Prostate gland (tissue), 2 donors: ENCODE data around the gene CNN3. TPM values are rescaled to one million over a fixed set of nuclear protein-coding genes. Genes with fewer than 3 reads are reported as not detected.

Experiments used
- DNase-seq: peaks from one replicate; pipeline ENCODE4 v3.0.0-alpha.2; 2019; ENCODE audit warnings: low spot score
- H3K27ac ChIP-seq, 2 donors: fragments of 200-600 bp; sonication (generic); 2 replicates each; pipeline ENCODE4 v1.5.1; 2017 to 2019
- H3K27me3 ChIP-seq: fragments of 200-600 bp; sonication (generic); replicated peaks from 2 replicates; pipeline ENCODE4 v1.5.1; 2019; ENCODE audit not compliant: insufficient read depth
- H3K36me3 ChIP-seq, 2 donors: fragments of 200-600 bp; sonication (generic); 1 replicate in 1 of 2; 2 replicates in 1 of 2; pipeline versions ENCODE4 v1.5.1 to v1.8.1; 2017 to 2019
- H3K4me1 ChIP-seq: fragments of 200-600 bp; sonication (generic); replicated peaks from 2 replicates; pipeline ENCODE4 v1.5.1; 2019
- H3K4me3 ChIP-seq, 2 donors: fragments of 200-600 bp; sonication (generic); 2 replicates each; pipeline ENCODE4 v1.5.1; 2017 to 2019
- H3K9me3 ChIP-seq: fragments of 200-600 bp; sonication (generic); 2 replicates; pipeline ENCODE4 v1.5.1; 2017
- CTCF ChIP-seq, 4 experiments: fragments of 200-600 bp in 2 of 4; fragments of 450-650 bp in 2 of 4; sonication (generic) in 2 of 4; IDR thresholded peaks; 1 replicate in 3 of 4; 2 replicates in 1 of 4; pipeline ENCODE4 v1.5.1; 2016 to 2019; ENCODE audit warnings: antibody characterized with exemption in 4 of 4, mild to moderate bottlenecking in 2 of 4, moderate library complexity in 2 of 4
- POLR2A ChIP-seq: fragments of 450-650 bp; IDR thresholded peaks from one replicate; pipeline ENCODE4 v1.6.1; 2016; ENCODE audit warnings: antibody characterized with exemption, mild to moderate bottlenecking
- POLR2AphosphoS5 ChIP-seq: sonication (generic); formaldehyde crosslinking; IDR thresholded peaks from one replicate; pipeline ENCODE4 v1.6.1; 2017; ENCODE audit warnings: antibody characterized with exemption
- WGBS: methylation state at CpG from one replicate; pipeline ENCODE4 v1.1.5; 2018; 5-methylcytosine and 5-hydroxymethylcytosine counted together
- intact Hi-C: fragments of 100-400 bp; cut with DNase I; formaldehyde crosslinking; loops from one replicate; pipeline ENCODE4 v1.14.2; 2022
- total RNA-seq, 2 donors: library from RNA; depleted of rRNA; stranded (reverse); fragments of >200 nt; gene quantifications; one replicate each; pipeline ENCODE4 v1.1.0, GENCODE V29; 2016

The CNN3 gene
- total RNA-seq, 2 donors from 2014 or later: 136 to 180 TPM

DNA sequence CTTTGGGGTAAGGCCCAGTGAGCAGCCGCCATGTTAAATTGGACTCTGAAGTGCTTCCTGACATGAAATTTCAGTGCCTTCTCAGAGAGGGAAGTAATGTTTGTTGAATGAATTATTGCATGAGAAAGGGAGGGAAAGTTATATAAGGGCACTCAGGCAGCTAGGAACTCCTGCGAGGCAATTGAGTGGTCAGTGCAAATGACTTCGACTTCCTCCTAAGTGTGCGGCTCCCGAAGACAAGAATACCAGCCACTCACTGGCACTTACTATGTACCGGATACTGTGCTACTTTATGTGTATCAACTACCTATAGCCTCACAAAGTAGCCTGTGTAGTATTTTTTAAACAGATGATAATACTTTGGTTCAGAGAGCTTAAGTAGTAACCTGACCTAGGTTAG, 52.5 kb downstream of the CNN3 start:
- H3K27me3 ChIP-seq: no peaks in the 10 kb centered on the region
- peak overlapping the region; percentile 68 to 74 for H3K27ac ChIP-seq
- WGBS: 94% methylated on average over 6 of the region's 6 CpGs
- no peak overlapping the region for H3K4me3 ChIP-seq
- intact Hi-C loops: no loop called here
- DNase-seq: no peak
- peaks cover 13% of the 10 kb centered on the region for H3K4me1 ChIP-seq
- H3K9me3 ChIP-seq: no peaks in the 10 kb centered on the region
- no peak for TF ChIP-seq POLR2A
- no peak for TF ChIP-seq CTCF (IDR thresholded peaks at IDR 0.05)
- no peak for TF ChIP-seq POLR2AphosphoS5
- no peaks in the 10 kb centered on the region for H3K36me3 ChIP-seq

GRCh38 chr1:94873520-94874351, 53.2 kb downstream of the CNN3 start:
- DNase-seq: peak; percentile 69
- 31% methylated on average over 7 of the region's 7 CpGs for WGBS
- Histone ChIP-seq H3K9me3 (no peaks in the 10 kb centered on the region), H3K4me1 (peaks cover 13% of the 10 kb centered on the region), H3K4me3 (no peak overlapping the region), H3K27me3 (no peaks in the 10 kb centered on the region), H3K36me3 (no peaks in the 10 kb centered on the region), H3K27ac (peak overlapping the region; percentile 68 to 74)
- intact Hi-C loops: no loop called here
- no peak for TF ChIP-seq POLR2A
- TF ChIP-seq POLR2AphosphoS5: peak; percentile 46

DNA sequence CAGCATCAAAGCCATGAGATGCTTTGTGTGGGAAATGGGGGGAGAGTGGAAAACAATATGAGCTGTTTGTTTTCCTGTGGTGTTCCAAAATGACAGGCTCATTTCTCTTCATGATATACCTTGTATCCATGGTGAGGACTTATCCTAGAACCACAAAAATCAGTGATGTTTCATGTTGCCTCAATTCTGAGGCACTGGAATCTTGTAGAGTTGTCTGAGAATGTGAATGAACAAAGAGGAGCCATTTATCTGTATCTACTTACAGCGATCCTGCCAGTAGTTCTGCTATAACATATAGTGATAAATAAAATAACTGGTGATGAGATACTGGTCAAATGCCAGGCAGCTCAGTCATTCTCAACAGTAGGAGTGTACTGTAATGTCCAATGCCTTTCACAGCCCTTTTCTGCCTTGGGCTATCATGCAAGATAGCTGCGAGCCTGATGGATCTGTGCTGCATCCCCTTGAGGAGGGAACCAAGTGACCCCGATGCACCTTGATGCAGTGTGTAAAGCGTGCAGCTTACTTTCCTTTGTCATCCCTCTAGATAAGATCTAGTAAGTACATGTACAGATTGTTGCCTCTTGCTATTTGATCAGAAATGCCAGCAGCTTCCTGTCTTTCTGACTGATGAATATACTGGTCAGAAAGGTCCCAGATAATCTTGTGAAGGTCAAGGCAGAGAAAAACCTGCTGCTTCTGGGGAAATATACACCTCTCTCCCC, 54.0 kb downstream of the CNN3 start:
- Histone ChIP-seq H3K27ac (peak overlapping the region; percentile 68 to 74), H3K9me3 (no peaks in the 10 kb centered on the region), H3K4me1 (peaks cover 13% of the 10 kb centered on the region), H3K36me3 (no peaks in the 10 kb centered on the region), H3K27me3 (no peaks in the 10 kb centered on the region), H3K4me3 (no peak overlapping the region)
- DNase-seq: no peak
- TF ChIP-seq CTCF (IDR thresholded peaks at IDR 0.05) (no peak), POLR2A (no peak), POLR2AphosphoS5 (no peak)
- intact Hi-C loops: no loop called here
- WGBS: 30% methylated on average over 4 of the region's 4 CpGs

DNA sequence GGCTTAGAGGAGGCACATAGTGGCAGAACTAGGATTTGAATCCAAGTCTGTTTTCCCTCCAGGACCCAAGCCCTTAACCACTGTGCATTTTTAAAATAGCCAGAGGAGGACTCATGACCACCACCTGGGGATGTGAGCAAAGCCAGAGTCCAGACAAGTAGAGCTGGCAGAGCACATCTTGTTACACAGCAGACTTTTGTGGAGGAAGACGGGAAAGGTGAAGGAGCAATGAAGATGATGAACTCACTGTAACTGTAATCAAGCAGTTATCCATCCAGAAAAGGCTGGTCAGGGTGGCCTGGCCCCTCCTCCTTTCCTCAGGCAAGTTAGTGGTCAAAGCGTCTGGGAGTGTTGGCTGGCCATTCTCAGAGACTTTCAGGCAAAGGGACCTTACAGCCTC, 55.9 kb downstream of the CNN3 start:
- TF ChIP-seq CTCF (IDR thresholded peaks at IDR 0.05) (no peak), POLR2AphosphoS5 (no peak)
- H3K4me1 ChIP-seq: peaks cover 13% of the 10 kb centered on the region
- H3K9me3 ChIP-seq: no peaks in the 10 kb centered on the region
- no peak for DNase-seq
- intact Hi-C loops: no loop called here
- no peak overlapping the region for H3K4me3 ChIP-seq
- H3K27ac ChIP-seq: no peak overlapping the region
- 80% methylated on average over 2 of the region's 2 CpGs for WGBS
- H3K36me3 ChIP-seq: no peaks in the 10 kb centered on the region
- H3K27me3 ChIP-seq: no peaks in the 10 kb centered on the region

DNA sequence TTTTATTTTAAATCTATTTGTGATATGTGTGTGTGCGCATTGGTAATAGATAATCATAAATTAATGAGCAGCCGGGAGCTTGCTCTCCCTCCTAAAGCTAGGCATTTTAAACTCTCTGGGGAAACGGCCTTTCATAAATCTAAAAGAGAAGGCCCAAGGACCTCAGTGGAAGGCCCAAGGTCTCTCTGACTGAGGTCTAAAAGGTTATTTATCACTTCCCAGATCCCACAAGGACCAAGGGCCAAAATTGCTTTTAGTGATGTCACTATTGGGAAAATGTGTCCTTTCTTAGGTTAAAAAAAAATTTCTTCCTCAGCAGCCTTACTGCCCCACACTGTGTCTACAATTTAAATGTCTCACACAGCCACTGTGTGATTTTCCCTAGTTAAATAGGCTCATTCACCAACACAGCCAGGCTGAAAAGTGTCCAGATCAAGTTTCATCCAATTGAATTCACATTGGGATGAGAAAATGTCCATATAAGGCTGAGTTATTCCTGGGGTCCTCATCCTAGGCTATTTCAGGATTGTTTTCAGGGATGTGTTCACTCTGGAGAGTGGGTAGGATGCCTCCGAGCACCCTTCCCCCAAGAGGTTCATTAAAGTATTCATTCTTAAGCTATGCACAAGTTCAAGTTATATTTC, 60.6 kb downstream of the CNN3 start:
- Histone ChIP-seq H3K9me3 (no peaks in the 10 kb centered on the region), H3K27me3 (no peaks in the 10 kb centered on the region), H3K4me1 (no peaks in the 10 kb centered on the region), H3K27ac (peak overlapping the region; percentile 87 to 91), H3K4me3 (no peak overlapping the region), H3K36me3 (no peaks in the 10 kb centered on the region)
- no peak for DNase-seq
- TF ChIP-seq CTCF (IDR thresholded peaks at IDR 0.05) (no peak), POLR2AphosphoS5 (no peak), POLR2A (no peak)
- 71% methylated on average over 4 of the region's 4 CpGs for WGBS
- intact Hi-C loops: no loop called here
